ENCODE results near the gene LSM4. TPM values are rescaled to one million over a fixed set of nuclear protein-coding genes. Genes with fewer than 3 reads are reported as not detected.
A peak's percentile ranks its signal among the peaks of the same experiment; 100 is the strongest.

The LSM4 gene
- polyA plus RNA-seq, 1 donor = 94.8 TPM

- WGBS (ENCODE audit: insufficient coverage, low lambda C conversion rate) = no CpG with 5 or more reads among the region's 26 CpGs
- H3K4me1 ChIP-seq (ENCODE audit: control insufficient read depth, insufficient read depth, low read length) = peaks cover 48% of the 10 kb centered on the region
- H3K36me3 ChIP-seq (ENCODE audit: control insufficient read depth, insufficient read depth, low read length) = peaks cover 36% of the 10 kb centered on the region
- H3K9me3 ChIP-seq (ENCODE audit: control insufficient read depth, low read depth, low read length) = peaks cover 7% of the 10 kb centered on the region
- no peak overlapping the region for H3K4me3 ChIP-seq (ENCODE audit: low read length)
- DNase-seq = no peak
- no peaks in the 10 kb centered on the region for H3K27me3 ChIP-seq (ENCODE audit: control insufficient read depth, insufficient read depth, low read length)
- H3K27ac ChIP-seq (ENCODE audit: low read length) = no peak overlapping the region
Measured at GRCh38 chr19:18306209-18306887, 16.5 kb downstream of the LSM4 start.

GRCh38 chr19:18304458-18305310 lies 18.2 kb downstream of the LSM4 start:
- Histone ChIP-seq H3K27me3 (ENCODE audit: control insufficient read depth, insufficient read depth, low read length) (no peaks in the 10 kb centered on the region), H3K36me3 (ENCODE audit: control insufficient read depth, insufficient read depth, low read length) (peaks cover 34% of the 10 kb centered on the region), H3K27ac (ENCODE audit: low read length) (peak overlapping the region; percentile 87), H3K4me3 (ENCODE audit: low read length) (peak overlapping the region; percentile 19), H3K4me1 (ENCODE audit: control insufficient read depth, insufficient read depth, low read length) (peaks cover 32% of the 10 kb centered on the region), H3K9me3 (ENCODE audit: control insufficient read depth, low read depth, low read length) (peaks cover 6% of the 10 kb centered on the region)
- peak; percentile 85 to 92 for DNase-seq
- WGBS (ENCODE audit: insufficient coverage, low lambda C conversion rate) = no CpG with 5 or more reads among the region's 29 CpGs

- H3K27ac ChIP-seq (ENCODE audit: low read length) = peak overlapping the region; percentile 87
- peaks cover 29% of the 10 kb centered on the region for H3K36me3 ChIP-seq (ENCODE audit: control insufficient read depth, insufficient read depth, low read length)
- H3K9me3 ChIP-seq (ENCODE audit: control insufficient read depth, low read depth, low read length) = peaks cover 2% of the 10 kb centered on the region
- H3K4me3 ChIP-seq (ENCODE audit: low read length) = no peak overlapping the region
- H3K27me3 ChIP-seq (ENCODE audit: control insufficient read depth, insufficient read depth, low read length) = no peaks in the 10 kb centered on the region
- peaks cover 29% of the 10 kb centered on the region for H3K4me1 ChIP-seq (ENCODE audit: control insufficient read depth, insufficient read depth, low read length)
- no peak for DNase-seq
- no CpG with 5 or more reads among the region's 2 CpGs for WGBS (ENCODE audit: insufficient coverage, low lambda C conversion rate)
Measured at GRCh38 chr19:18304208-18304457, 18.7 kb downstream of the LSM4 start.

- no peak for DNase-seq
- Histone ChIP-seq H3K36me3 (ENCODE audit: control insufficient read depth, insufficient read depth, low read length) (peaks cover 9% of the 10 kb centered on the region), H3K4me1 (ENCODE audit: control insufficient read depth, insufficient read depth, low read length) (peaks cover 29% of the 10 kb centered on the region), H3K27me3 (ENCODE audit: control insufficient read depth, insufficient read depth, low read length) (no peaks in the 10 kb centered on the region), H3K27ac (ENCODE audit: low read length) (no peak overlapping the region), H3K4me3 (ENCODE audit: low read length) (no peak overlapping the region), H3K9me3 (ENCODE audit: control insufficient read depth, low read depth, low read length) (no peaks in the 10 kb centered on the region)
- no CpG with 5 or more reads among the region's 4 CpGs for WGBS (ENCODE audit: insufficient coverage, low lambda C conversion rate)
Measured at GRCh38 chr19:18301718-18302111, 21.2 kb downstream of the LSM4 start.

- DNase-seq = peak in 1 of 2 donors; percentile 6
- Histone ChIP-seq H3K27ac (ENCODE audit: low read length) (no peak overlapping the region), H3K9me3 (ENCODE audit: control insufficient read depth, low read depth, low read length) (no peaks in the 10 kb centered on the region), H3K4me3 (ENCODE audit: low read length) (no peak overlapping the region), H3K4me1 (ENCODE audit: control insufficient read depth, insufficient read depth, low read length) (peaks cover 29% of the 10 kb centered on the region), H3K36me3 (ENCODE audit: control insufficient read depth, insufficient read depth, low read length) (peaks cover 3% of the 10 kb centered on the region), H3K27me3 (ENCODE audit: control insufficient read depth, insufficient read depth, low read length) (no peaks in the 10 kb centered on the region)
- WGBS (ENCODE audit: insufficient coverage, low lambda C conversion rate) = no CpG with 5 or more reads among the region's 18 CpGs
Measured at GRCh38 chr19:18300930-18301717, 21.8 kb downstream of the LSM4 start.

GRCh38 chr19:18299654-18300053 lies 23.2 kb downstream of the LSM4 start:
- 100% methylated on average over 2 of the region's 9 CpGs for WGBS (ENCODE audit: insufficient coverage, low lambda C conversion rate)
- Histone ChIP-seq H3K27me3 (ENCODE audit: control insufficient read depth, insufficient read depth, low read length) (no peaks in the 10 kb centered on the region), H3K4me3 (ENCODE audit: low read length) (no peak overlapping the region), H3K4me1 (ENCODE audit: control insufficient read depth, insufficient read depth, low read length) (peaks cover 17% of the 10 kb centered on the region), H3K9me3 (ENCODE audit: control insufficient read depth, low read depth, low read length) (peaks cover 9% of the 10 kb centered on the region), H3K36me3 (ENCODE audit: control insufficient read depth, insufficient read depth, low read length) (no peaks in the 10 kb centered on the region), H3K27ac (ENCODE audit: low read length) (no peak overlapping the region)
- no peak for DNase-seq

GRCh38 chr19:18298601-18299000 lies 24.3 kb downstream of the LSM4 start:
- peaks cover 7% of the 10 kb centered on the region for H3K4me1 ChIP-seq (ENCODE audit: control insufficient read depth, insufficient read depth, low read length)
- no peak for DNase-seq
- H3K4me3 ChIP-seq (ENCODE audit: low read length) = no peak overlapping the region
- H3K27me3 ChIP-seq (ENCODE audit: control insufficient read depth, insufficient read depth, low read length) = peaks cover 3% of the 10 kb centered on the region
- H3K36me3 ChIP-seq (ENCODE audit: control insufficient read depth, insufficient read depth, low read length) = no peaks in the 10 kb centered on the region
- no peak overlapping the region for H3K27ac ChIP-seq (ENCODE audit: low read length)
- WGBS (ENCODE audit: insufficient coverage, low lambda C conversion rate) = 92% methylated on average over 2 of the region's 6 CpGs
- peaks cover 9% of the 10 kb centered on the region for H3K9me3 ChIP-seq (ENCODE audit: control insufficient read depth, low read depth, low read length)

- no peak overlapping the region for H3K27ac ChIP-seq (ENCODE audit: low read length)
- WGBS (ENCODE audit: insufficient coverage, low lambda C conversion rate) = 61% methylated on average over 3 of the region's 4 CpGs
Measured at GRCh38 chr19:18297308-18297707, 25.6 kb downstream of the LSM4 start.

GRCh38 chr19:18295034-18295451 lies 27.8 kb downstream of the LSM4 start:
- no peak overlapping the region for H3K27ac ChIP-seq (ENCODE audit: low read length)
- H3K4me3 ChIP-seq (ENCODE audit: low read length) = no peak overlapping the region
- no peak for DNase-seq
- peaks cover 9% of the 10 kb centered on the region for H3K9me3 ChIP-seq (ENCODE audit: control insufficient read depth, low read depth, low read length)
- WGBS (ENCODE audit: insufficient coverage, low lambda C conversion rate) = 62% methylated on average over 2 of the region's 4 CpGs
- H3K27me3 ChIP-seq (ENCODE audit: control insufficient read depth, insufficient read depth, low read length) = peaks cover 3% of the 10 kb centered on the region
- peaks cover 22% of the 10 kb centered on the region for H3K4me1 ChIP-seq (ENCODE audit: control insufficient read depth, insufficient read depth, low read length)
- H3K36me3 ChIP-seq (ENCODE audit: control insufficient read depth, insufficient read depth, low read length) = no peaks in the 10 kb centered on the region

More at GRCh38 chr19:18297308-18297707, 25.6 kb downstream of the LSM4 start:
- Histone ChIP-seq H3K36me3 (ENCODE audit: control insufficient read depth, insufficient read depth, low read length) (no peaks in the 10 kb centered on the region), H3K4me3 (ENCODE audit: low read length) (no peak overlapping the region), H3K27me3 (ENCODE audit: control insufficient read depth, insufficient read depth, low read length) (peaks cover 3% of the 10 kb centered on the region), H3K9me3 (ENCODE audit: control insufficient read depth, low read depth, low read length) (peaks cover 9% of the 10 kb centered on the region), H3K4me1 (ENCODE audit: control insufficient read depth, insufficient read depth, low read length) (peaks cover 12% of the 10 kb centered on the region)
- DNase-seq = no peak

GRCh38 chr19:18294467-18294864 lies 28.4 kb downstream of the LSM4 start:
- H3K36me3 ChIP-seq (ENCODE audit: control insufficient read depth, insufficient read depth, low read length) = no peaks in the 10 kb centered on the region
- peaks cover 9% of the 10 kb centered on the region for H3K9me3 ChIP-seq (ENCODE audit: control insufficient read depth, low read depth, low read length)
- H3K27ac ChIP-seq (ENCODE audit: low read length) = no peak overlapping the region
- no CpG with 5 or more reads among the region's 9 CpGs for whole genome bisulfite sequencing (ENCODE audit: insufficient coverage, low lambda C conversion rate)
- H3K27me3 ChIP-seq (ENCODE audit: control insufficient read depth, insufficient read depth, low read length) = peaks cover 3% of the 10 kb centered on the region
- no peak overlapping the region for H3K4me3 ChIP-seq (ENCODE audit: low read length)
- peak in 1 of 2 donors; percentile 28 for DNase-seq
- H3K4me1 ChIP-seq (ENCODE audit: control insufficient read depth, insufficient read depth, low read length) = peaks cover 22% of the 10 kb centered on the region
